Keratinocyte (primary cell): ENCODE measurements around the gene HECTD4. TPM values are rescaled to one million over a fixed set of nuclear protein-coding genes. Genes with fewer than 3 reads are reported as not detected.
A peak's percentile ranks its signal among the peaks of the same experiment; 100 is the strongest.

Experiments
- DNase-seq: peaks from one replicate; pipeline ENCODE4 v3.0.0-alpha.2; 2011; ENCODE audit warnings: low read depth, missing footprints, low spot score
- FAIRE-seq: peaks from 2 replicates; lab custom pipeline; 2011; peaks lifted over from hg19 to GRCh38; lab: Jason Lieb, UNC
- H2AFZ ChIP-seq: 2 replicates; pipeline ENCODE4 v1.6.0; 2012; ENCODE audit warnings: low read length, control low read depth, inconsistent platforms; ENCODE audit not compliant: control insufficient read depth
- H3K27ac ChIP-seq: 2 replicates; pipeline ENCODE4 v1.5.1; 2011; ENCODE audit warnings: low read length; ENCODE audit not compliant: control insufficient read depth, insufficient read depth
- H3K27me3 ChIP-seq: 3 replicates; pipeline ENCODE4 v1.6.0; 2011; ENCODE audit warnings: low read length; ENCODE audit not compliant: control insufficient read depth, insufficient read depth; ENCODE audit errors: extremely low read depth
- H3K36me3 ChIP-seq, 2 experiments: 2 replicates in 1 of 2; 3 replicates in 1 of 2; pipeline ENCODE4 v1.5.1; 2011; ENCODE audit warnings: low read length in 2 of 2, mild to moderate bottlenecking in 1 of 2; ENCODE audit not compliant: control insufficient read depth in 2 of 2, insufficient read depth in 2 of 2; ENCODE audit errors: extremely low read depth in 1 of 2
- H3K4me1 ChIP-seq: 3 replicates; pipeline ENCODE4 v1.5.1; 2011; ENCODE audit warnings: low read length; ENCODE audit not compliant: control insufficient read depth, insufficient read depth; ENCODE audit errors: extremely low read depth
- H3K4me2 ChIP-seq: 3 replicates; pipeline ENCODE4 v1.6.0; 2011; ENCODE audit warnings: low read depth, low read length; ENCODE audit not compliant: control insufficient read depth, insufficient read depth; ENCODE audit errors: extremely low read depth
- H3K4me3 ChIP-seq, 3 experiments: fragments of 200-600 bp in 1 of 3; sonication (generic) in 1 of 3; 2 replicates in 2 of 3; 3 replicates in 1 of 3; pipeline ENCODE4 v1.5.1; 2011 to 2016; ENCODE audit warnings: low read length in 3 of 3, mild to moderate bottlenecking in 3 of 3, control low read depth in 2 of 3, inconsistent platforms in 1 of 3, low read depth in 1 of 3, mixed read lengths in 1 of 3, mixed run types in 1 of 3, moderate library complexity in 1 of 3; ENCODE audit not compliant: control insufficient read depth in 2 of 3, insufficient read depth in 2 of 3; ENCODE audit errors: extremely low read depth in 1 of 3
- H3K79me2 ChIP-seq: 2 replicates; pipeline ENCODE4 v1.6.0; 2012; ENCODE audit warnings: low read length; ENCODE audit not compliant: control insufficient read depth, insufficient read depth
- H3K9ac ChIP-seq: 3 replicates; pipeline ENCODE4 v1.6.0; 2011; ENCODE audit warnings: low read length; ENCODE audit not compliant: control insufficient read depth, insufficient read depth; ENCODE audit errors: extremely low read depth
- H3K9me1 ChIP-seq: 3 replicates; pipeline ENCODE4 v1.6.0; 2011; ENCODE audit warnings: low read length; ENCODE audit not compliant: control insufficient read depth, insufficient read depth; ENCODE audit errors: extremely low read depth
- H3K9me3 ChIP-seq: 2 replicates; pipeline ENCODE4 v1.5.1; 2012; ENCODE audit warnings: low read depth, low read length; ENCODE audit not compliant: control insufficient read depth
- H4K20me1 ChIP-seq: 3 replicates; pipeline ENCODE4 v1.6.0; 2011; ENCODE audit warnings: low read length; ENCODE audit not compliant: control insufficient read depth, insufficient read depth; ENCODE audit errors: extremely low read depth
- CTCF ChIP-seq, 3 experiments: IDR thresholded peaks in 1 of 3; conservative IDR thresholded peaks in 1 of 3; optimal IDR thresholded peaks in 1 of 3; 2 replicates in 2 of 3; 3 replicates in 1 of 3; pipeline versions ENCODE3 to v1.5.1; 2011; ENCODE audit warnings: low read length in 3 of 3, mild to moderate bottlenecking in 3 of 3, moderate library complexity in 2 of 3, control low read depth in 1 of 3, inconsistent platforms in 1 of 3; ENCODE audit not compliant: insufficient read depth in 2 of 3; ENCODE audit errors: extremely low read depth in 1 of 3
- EZH2 ChIP-seq: IDR thresholded peaks from one replicate; pipeline ENCODE4 v1.6.1; 2012; ENCODE audit warnings: inconsistent platforms, mild to moderate bottlenecking, low read length, moderate library complexity
- dilution Hi-C: fragments of 300-500 bp; cut with MboI; formaldehyde crosslinking; loops from one replicate; pipeline ENCODE4 v1.7.0; 2020; ENCODE audit warnings: low sequenced_read_pairs; ENCODE audit not compliant: extremely low pct_ligation_motif_present
- polyA plus RNA-seq, 5 experiments: library from polyadenylated mRNA; depleted of rRNA in 3 of 5; stranded (reverse) in 3 of 5; stranded (forward) in 1 of 5; unstranded in 1 of 5; fragments of >200 nt; gene quantifications; 1 replicate in 1 of 5; 2 replicates in 3 of 5; 3 replicates in 1 of 5; pipeline versions ENCODE4 v1.2.1 to v1.2.3, GENCODE V29; 2011 to 2012; ENCODE audit warnings: missing spikeins in 2 of 5, low read depth in 1 of 5, low replicate concordance in 1 of 5

The HECTD4 gene
- polyA plus RNA-seq, 1 donor (not counting 4 experiments of a cell fraction or from before 2014, with no cell fraction given), result 7.5 TPM

GRCh38 chr12:112198120-112198733, 184.0 kb downstream of the HECTD4 start:
- peaks cover 14 to 22% of the 10 kb centered on the region in 2 experiments for H3K36me3 ChIP-seq
- TF ChIP-seq EZH2 (no peak), CTCF (optimal IDR thresholded peaks at IDR 0.05 in 1 of 3, IDR thresholded peaks at IDR 0.05 in 1 of 3, conservative IDR thresholded peaks at IDR 0.05 in 1 of 3; ENCODE audit: extremely low read depth in 1 of 3, insufficient read depth in 2 of 3, low read length in 3 of 3) (peak; percentile 74 to 85 (median 79))
- FAIRE-seq (peak; percentile 72), DNase-seq (no peak)
- H3K27ac ChIP-seq, result no peak overlapping the region
- no peak overlapping the region for H3K4me2 ChIP-seq
- H3K27me3 ChIP-seq, result no peaks in the 10 kb centered on the region
- no peak overlapping the region for H3K4me3 ChIP-seq
- no peak overlapping the region for H2AFZ ChIP-seq
- dilution Hi-C loops, result no loop called here
- H3K79me2 ChIP-seq, result no peaks in the 10 kb centered on the region
- H3K9me3 ChIP-seq, result no peaks in the 10 kb centered on the region
- no peaks in the 10 kb centered on the region for H3K9me1 ChIP-seq
- no peaks in the 10 kb centered on the region for H3K4me1 ChIP-seq
- no peak overlapping the region for H3K9ac ChIP-seq
- H4K20me1 ChIP-seq, result no peaks in the 10 kb centered on the region

DNA sequence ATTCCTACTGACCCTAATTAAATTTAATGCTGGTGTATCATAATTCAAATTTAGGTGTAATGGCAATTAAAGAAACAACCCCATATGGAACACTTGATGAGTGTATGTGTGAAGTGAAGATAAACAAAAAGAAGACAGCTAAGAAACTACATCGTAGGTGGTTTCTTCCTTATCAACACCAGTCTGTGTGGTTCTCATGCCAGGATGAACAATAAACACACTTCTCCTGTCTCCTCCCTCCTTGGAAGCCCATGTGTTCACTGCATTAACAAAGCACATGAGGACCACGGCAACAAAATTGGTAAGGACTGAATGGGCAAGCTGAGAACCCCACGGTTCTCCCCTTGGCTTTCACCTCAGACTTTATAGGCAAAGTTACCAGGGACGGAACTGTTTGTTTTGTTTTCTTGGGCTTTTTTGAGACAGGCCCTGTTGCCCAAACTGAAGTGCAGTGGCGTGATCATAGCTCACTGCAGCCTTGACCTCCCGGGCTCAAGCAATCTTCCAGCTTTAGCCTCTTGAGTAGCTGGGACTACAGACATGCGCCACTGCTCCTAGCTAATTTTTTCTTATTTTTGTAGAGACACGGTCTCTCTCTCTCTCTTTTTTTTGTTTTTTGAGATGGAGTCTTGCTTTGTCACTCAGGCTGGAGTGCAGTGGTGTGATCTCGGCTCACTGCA, 185.9 kb downstream of the HECTD4 start:
- H3K27me3 ChIP-seq, result no peaks in the 10 kb centered on the region
- H3K4me3 ChIP-seq, result no peak overlapping the region
- H3K27ac ChIP-seq, result no peak overlapping the region
- TF ChIP-seq CTCF (optimal IDR thresholded peaks at IDR 0.05 in 1 of 3, IDR thresholded peaks at IDR 0.05 in 1 of 3, conservative IDR thresholded peaks at IDR 0.05 in 1 of 3; ENCODE audit: extremely low read depth in 1 of 3, insufficient read depth in 2 of 3, low read length in 3 of 3), result no peak
- no peak for TF ChIP-seq EZH2
- H3K36me3 ChIP-seq, result peaks cover 14 to 22% of the 10 kb centered on the region in 2 experiments
- no peaks in the 10 kb centered on the region for H3K9me1 ChIP-seq
- no peaks in the 10 kb centered on the region for H3K79me2 ChIP-seq
- H4K20me1 ChIP-seq, result no peaks in the 10 kb centered on the region
- FAIRE-seq (no peak), DNase-seq (no peak)
- no peak overlapping the region for H3K4me2 ChIP-seq
- H2AFZ ChIP-seq, result no peak overlapping the region
- dilution Hi-C loops, result no loop called here
- H3K4me1 ChIP-seq, result peaks cover 12% of the 10 kb centered on the region
- H3K9me3 ChIP-seq, result no peaks in the 10 kb centered on the region
- H3K9ac ChIP-seq, result no peak overlapping the region
